AG08396 (cell line): ENCODE measurements around the gene WNT2.
A peak's percentile ranks its signal among the peaks of the same experiment; 100 is the strongest.
"Not testable (repeated sequence)": the region's sequence is repeated elsewhere in the genome, so short reads cannot be mapped to it uniquely, and the experiment has no call there.

Source experiments
- DNase-seq: peaks from one replicate; pipeline ENCODE4 v3.0.0; 2012; ENCODE audit warnings: low spot score, mixed read lengths

The WNT2 gene

GRCh38 chr7:117308891-117309290 is 14.0 kb downstream of the WNT2 start:
- DNase-seq, result no peak

DNA sequence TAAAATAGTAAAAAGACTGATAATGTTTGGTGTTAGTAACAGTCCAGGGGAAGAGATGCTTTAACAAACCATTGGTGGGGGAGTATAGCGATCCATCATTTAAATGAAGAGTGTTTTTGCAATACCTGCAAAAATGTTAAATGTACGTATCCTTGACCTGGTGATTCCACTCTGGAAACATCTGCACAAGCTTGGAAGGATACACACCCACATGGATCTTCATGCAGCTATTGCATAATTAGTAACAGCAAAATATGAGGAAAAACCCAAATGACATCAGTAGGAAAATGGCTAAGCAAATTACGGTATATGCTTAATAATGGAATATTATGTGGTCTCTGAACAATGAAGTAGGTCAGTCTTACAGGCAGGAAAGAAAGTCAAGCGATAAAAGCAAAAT is 20.5 kb downstream of the WNT2 start:
- DNase-seq, result no peak

DNA sequence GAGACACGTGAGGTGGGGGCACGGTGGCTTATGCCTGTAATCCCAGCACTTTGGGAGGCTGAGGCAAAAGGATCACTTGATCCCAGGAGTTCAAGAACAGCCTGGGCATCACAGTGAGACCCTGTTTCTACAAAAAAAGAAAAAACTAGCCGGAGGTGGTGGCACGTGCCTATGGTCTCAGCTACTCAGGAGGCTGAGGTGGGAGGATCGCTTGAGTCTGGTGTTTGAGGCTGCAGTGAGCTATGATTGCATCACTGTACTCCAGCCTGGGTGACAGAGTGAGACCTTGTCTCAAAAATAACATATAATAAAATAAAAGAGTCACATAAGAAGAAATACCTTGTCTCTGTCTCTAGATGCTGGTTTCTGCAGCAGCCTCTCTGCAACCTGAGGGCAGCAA is 22.4 kb downstream of the WNT2 start:
- not testable (repeated sequence) for DNase-seq

- no peak for DNase-seq
Observed at GRCh38 chr7:117297606-117298005, 25.3 kb downstream of the WNT2 start.

GRCh38 chr7:117296066-117296465 is 26.8 kb downstream of the WNT2 start:
- no peak for DNase-seq

DNA sequence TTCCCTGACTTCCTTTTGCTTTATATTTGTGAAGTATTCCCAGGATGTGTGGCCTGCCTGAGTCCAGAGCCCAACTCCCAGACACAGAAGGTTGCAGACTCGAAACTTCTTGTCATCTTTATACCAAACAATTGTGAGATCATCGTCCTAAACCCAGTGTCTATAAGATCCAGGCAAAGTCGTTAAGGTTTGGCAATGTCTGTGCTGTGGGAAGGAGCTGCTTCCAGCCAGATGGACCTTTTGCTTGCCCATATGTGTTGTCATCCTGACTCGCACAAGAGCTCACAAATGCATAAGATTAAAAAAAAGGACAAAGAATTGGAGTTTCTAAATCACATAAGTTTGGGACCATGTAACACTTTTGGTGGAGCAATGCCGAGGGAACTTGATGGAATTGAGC is 37.0 kb downstream of the WNT2 start:
- no peak for DNase-seq

- DNase-seq, result no peak
Observed at GRCh38 chr7:117284692-117285091, 38.2 kb downstream of the WNT2 start.

DNA sequence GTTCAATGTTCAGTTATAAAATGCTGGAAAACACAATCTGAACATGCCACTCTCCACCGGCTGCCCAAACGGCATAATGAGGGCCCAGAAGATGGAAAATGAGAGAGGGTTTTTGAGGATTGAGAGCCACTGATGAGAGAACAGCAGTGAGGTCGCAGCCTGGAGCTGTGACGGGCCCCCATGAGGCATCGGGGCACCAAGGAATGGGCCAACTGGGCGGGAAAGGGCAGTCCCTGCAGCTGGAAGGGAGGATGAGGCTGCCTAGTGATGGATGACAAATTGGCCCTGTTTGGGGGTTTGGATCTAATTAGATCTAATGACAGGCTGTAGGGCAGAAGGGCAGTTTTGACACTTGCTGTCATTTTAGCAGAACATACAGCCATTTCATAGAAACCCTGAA is 39.1 kb downstream of the WNT2 start:
- DNase-seq, result no peak

DNA sequence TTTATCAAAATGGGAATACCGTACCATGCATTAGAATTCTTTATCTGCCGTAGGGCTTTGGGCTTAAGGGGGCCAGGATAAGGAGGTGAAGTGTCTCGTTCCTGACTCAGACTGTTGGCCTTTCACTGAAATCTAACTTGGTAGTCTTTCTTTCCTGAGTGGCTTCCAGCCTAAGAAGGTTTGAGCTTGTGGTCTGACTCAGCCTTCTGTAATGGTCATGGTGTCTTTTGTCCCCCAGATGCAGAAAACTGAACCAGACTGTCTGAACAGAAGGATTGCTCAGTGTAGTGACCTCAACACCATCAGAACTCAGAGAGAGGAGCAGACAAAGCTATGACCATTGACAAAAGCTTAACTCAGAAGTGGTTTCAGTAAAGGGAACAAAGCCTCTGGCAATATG is 39.5 kb downstream of the WNT2 start:
- DNase-seq, result peak; percentile 57

- no peak for DNase-seq
Observed at GRCh38 chr7:117282239-117282812, 40.5 kb downstream of the WNT2 start.

- DNase-seq, result no peak
Observed at GRCh38 chr7:117281562-117281961, 41.3 kb downstream of the WNT2 start.

DNA sequence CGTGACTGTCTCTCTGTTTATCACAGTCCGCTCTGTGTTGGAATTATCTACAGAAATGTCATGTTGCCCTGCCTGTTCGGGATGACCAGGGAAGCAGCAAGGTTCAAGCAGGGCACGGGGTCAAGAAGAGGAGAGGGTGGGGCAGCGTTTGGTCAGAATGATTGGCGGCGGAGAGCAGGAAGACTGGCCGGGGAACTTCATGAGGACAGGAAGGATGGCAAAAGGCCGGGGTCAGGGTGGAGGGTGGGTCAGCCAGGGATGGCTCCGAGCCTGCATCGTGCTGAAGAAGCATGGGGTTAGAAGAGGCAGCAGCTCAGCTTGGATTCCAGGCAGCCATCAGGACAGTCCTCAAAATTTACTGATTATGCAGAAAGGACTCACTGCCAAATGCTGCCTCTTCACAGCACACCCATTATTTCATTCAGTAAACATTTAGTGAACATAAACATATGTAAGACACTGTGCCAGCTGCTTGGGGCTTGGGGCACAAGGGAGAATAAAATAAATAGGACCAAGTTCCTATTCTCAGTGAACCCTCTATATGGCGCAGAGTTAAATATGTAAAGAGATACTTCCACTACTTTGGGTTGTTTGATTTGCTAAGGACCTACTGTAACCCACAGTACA is 42.8 kb downstream of the WNT2 start:
- DNase-seq, result no peak

- DNase-seq, result no peak
Observed at GRCh38 chr7:117279203-117279602, 43.7 kb downstream of the WNT2 start.

DNA sequence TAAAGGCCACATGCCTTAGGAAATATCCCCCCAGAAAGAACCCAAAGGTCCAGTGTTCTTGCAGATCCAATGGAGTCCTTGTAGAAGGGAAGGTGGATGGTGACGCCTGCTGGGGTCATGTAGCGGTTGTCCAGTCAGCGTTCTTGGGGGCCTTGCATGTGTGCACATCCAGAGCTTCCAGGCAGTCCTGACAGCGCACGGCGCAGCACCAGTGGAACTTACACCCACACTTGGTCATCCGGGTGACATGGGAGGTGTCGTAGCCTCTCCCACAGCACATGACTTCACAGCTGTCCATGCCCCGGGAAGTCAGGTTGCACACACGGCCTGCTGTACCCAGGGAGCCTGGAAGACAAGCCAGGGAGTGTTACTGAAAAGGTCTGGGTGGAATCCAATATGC is 44.8 kb downstream of the WNT2 start:
- no peak for DNase-seq

- no peak for DNase-seq
Observed at GRCh38 chr7:117277576-117277975, 45.3 kb downstream of the WNT2 start.

- no peak for DNase-seq
Observed at GRCh38 chr7:117274951-117275350, 47.9 kb downstream of the WNT2 start.

GRCh38 chr7:117273814-117274225 is 49.0 kb downstream of the WNT2 start:
- DNase-seq, result no peak

DNA sequence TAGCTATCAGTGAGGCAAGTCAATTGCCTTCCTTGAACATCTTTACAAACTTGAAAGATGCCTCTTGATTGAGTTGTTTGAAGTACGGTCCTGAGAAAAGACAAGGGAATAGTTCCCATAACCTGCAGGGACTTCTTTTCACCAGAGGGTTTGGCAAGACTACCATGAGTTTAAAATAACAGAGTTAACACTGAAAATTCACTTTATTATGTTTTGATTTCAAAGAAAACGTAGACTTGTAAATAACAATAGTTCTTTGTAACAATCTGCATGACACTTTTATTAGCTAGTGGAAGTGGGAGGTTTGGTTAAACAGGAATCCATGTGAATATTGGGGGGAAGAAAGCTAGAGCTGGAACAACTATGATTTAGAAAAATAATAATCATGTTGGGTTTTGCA is 49.5 kb downstream of the WNT2 start:
- DNase-seq, result no peak

- no peak for DNase-seq
Observed at GRCh38 chr7:117272017-117272759, 50.7 kb downstream of the WNT2 start.

GRCh38 chr7:117271566-117271965 is 51.3 kb downstream of the WNT2 start:
- no peak for DNase-seq

DNA sequence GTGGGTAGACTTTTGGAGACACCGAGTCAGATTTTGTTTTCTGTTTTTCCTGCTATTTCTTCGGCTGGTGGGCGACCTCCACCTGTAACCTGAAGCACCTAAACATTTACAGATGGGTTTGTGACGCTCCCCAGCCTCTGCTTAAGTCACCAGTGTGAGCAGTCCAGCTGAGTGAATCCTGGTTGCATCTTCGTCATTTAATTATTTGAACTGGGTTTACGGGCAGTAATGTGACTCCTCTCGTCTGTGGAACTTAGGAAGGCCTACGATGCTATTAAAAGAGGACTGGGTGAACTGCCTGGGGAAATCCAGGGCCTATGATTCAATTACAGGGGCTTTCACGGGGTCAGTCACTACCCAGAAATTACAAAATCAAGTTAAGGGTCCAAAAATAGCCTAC is 52.5 kb downstream of the WNT2 start:
- DNase-seq, result no peak

DNA sequence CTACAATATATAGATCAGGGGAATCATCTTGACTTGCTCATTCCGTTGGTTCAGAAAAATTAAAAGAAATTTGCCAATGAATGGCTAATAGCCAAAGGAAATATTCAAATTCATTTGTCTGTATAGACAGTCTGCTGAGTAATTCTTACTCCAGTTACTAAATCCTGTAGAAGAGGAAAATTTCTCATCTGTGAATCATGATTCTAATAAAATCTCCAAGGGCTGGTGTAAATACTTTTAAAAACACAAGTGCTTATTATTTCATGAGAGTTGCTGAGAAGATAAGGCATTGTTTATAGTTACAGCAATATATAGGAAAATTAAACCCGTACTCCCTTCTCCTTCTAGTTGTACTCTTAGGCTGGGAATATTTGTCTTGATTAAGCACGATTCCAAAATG is 53.0 kb downstream of the WNT2 start:
- DNase-seq, result peak; percentile 21

DNA sequence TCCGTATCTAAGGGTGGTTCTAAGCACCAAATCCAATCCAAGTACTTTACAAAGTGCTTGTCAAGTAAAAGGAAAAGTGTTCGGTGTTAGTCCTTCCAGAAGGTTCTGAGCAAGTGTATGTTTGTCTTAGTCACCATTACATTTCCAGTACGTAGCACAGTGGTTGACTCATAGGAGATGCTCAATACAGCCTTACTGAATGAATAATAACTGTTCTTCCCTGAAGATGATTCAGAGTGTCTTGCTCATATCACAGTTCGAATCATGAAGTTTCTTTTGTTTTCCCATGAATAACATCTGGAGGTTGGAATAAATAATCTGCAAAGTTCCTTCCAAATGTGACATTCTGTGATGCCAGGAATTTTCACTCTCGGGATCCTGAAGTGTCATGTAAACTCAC is 53.4 kb downstream of the WNT2 start:
- peak; percentile 67 for DNase-seq

- DNase-seq, result no peak
Observed at GRCh38 chr7:117264716-117265115, 58.1 kb downstream of the WNT2 start.
